Astrocyte of the hippocampus (primary cell): ENCODE measurements around the gene JARID2.

Experiments
- DNase-seq: peaks from one replicate; pipeline ENCODE4 v3.0.0; 2011; ENCODE audit warnings: low read depth, low spot score

The JARID2 gene

DNA sequence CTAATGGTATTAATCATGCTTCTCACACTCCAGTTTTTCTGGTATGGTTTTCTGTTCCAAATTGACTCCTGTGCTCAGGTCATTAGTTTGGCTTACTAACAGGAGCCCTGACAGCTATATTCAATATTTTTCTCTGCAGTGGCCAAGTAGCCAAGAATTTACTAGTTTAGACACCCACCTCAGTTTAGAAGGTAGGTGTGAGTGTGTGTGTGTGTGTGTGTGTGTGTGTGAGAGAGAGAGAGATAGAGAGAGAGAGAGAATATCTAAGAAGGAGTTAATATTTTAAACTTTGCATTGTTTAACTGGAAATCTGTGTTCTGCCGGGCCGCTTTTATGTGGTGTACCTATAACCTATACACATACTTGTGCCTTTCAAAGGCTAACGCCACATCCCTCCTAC is 18.5 kb downstream of the JARID2 start:
- no peak for DNase-seq

DNA sequence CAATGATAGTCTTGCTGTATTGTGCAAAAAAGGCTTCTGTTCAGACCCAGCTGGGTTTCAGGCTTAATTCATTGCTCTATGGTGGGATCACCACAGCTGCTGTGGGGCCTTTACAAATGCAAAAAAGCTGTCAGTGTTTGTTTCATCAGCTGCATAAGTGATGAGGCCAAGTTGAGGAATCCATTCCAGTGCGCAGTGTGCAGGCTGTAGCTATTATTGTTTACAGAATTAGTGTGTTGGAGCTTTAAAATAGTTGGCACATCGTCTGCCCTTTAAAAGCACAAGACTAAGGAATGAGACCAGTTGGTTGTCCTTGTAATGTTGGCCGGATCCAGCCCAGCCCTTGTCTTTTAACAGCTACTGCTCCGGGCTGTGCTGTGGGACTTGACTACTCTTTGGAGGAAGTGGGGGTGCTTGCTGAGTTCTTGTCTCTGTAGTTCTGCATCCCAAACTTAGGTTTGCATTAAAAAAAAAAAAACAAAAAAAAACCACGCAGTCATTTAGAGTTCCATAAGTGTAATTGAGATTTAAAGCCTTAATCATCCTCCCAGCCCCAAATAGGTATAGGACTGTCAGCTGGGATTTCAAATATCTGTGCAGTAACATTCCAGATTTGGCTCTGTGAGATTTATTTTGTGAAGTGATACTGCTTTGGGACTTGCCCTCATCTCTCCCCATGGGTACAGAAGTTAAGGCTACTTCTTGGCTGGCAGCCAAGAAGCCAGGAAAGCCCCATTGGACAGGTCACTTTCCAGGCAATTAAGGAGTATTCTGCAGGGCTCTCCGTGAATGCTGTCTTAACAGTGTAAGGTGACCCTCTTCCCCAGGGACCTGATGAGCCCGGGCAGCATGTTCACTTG is 19.3 kb downstream of the JARID2 start:
- DNase-seq = peak; percentile 88

DNA sequence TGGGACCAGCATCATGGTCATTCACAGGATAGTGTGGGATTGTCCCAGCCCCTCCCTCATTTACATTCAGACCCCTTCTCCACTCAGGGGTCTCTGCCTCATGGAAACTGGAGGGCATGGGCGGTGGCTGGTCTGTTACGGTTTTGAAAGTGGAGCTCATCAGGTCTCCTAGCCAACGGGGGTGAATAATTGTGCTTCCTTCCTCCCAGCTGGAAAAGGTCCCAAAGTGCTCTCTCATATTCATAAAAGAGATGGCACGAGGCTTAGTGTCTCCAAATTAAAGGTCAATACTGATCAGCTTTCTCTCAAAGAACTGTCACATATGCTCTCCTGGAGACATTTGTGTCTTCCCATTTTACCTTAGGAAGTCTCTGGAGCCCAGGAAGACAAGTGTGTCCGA is 19.9 kb downstream of the JARID2 start:
- no peak for DNase-seq

DNA sequence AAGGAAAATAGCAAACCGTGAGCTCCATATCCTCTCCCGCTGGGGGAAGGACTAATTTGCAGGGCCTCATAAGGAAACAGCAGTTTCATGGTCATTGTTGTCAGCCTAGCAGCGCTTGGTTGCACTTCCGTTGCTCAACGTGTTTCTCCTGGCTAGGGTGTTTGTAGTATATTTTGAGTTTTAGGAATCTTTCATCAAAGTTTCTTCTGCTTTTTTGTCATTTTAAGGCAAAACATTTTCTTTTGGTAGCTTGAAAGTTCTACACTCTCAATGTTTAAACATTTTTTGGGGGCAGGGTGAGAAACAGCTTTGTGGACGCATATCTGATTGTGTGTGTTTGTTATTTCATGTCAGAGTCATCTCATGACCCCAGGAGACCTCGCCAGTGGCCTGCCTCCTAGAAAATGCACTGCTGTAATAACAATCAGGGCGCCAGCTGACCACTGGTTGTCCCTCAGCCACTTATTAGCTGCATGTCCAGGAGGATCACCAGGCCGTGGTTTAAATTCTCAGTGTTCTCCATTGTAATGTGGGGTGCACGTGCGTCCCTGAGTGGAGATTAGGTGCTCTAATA is 20.6 kb downstream of the JARID2 start:
- DNase-seq = no peak

DNA sequence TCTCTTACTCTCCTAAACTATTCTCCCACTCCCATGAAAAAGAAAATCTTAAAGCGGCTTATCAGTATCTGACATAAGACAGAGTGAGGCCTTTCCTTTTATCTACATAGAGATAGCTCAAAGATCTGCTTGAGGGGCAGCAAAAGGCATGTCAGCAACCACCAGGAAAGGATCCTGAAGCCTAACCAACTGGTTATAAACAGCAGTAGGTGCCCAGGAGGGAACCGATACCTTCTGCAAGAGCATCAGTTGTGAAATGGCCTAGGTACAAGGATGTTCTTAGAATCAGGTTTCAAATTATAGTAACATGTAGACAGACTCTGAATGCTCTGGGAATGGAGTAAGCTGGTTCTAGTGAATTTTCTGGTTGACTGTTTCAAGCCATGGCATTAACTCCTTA is 21.4 kb downstream of the JARID2 start:
- no peak for DNase-seq

DNA sequence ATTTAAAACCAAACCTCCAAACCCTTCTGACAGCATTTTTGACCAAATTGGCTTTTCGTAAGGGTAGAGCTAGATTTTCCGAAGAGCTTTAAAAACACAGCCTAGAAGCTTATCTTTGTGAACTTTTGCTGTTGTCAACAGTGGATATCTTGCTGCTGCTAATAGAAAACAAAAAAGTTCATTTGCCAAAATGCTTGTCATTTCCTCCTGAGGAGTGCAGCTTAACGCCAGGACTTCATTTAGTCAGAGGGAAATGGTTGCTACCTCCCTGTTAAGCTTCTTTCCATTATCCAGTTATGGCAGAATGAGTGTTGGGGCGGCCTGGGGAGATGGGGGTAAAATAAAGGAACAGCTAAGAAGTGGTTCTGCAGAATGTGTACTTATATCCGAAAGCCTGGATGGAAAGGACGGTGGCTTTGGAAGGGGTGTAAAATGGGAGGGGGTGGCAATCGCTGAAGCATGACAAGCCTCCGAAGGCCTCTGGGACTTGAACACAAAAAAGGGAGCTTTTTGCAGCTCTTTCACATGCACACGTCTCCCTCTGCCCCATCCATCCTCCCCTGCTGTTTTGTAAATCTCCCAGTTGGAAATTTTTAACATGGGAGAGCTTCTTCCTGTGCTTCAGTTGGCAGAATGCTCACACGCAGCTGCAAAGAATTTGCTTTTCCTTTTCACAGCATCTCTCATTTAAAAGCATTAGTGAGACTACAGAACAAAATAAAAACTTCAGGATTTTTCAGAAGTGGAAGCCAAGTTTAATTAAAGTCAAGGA is 22.5 kb downstream of the JARID2 start:
- no peak for DNase-seq

DNA sequence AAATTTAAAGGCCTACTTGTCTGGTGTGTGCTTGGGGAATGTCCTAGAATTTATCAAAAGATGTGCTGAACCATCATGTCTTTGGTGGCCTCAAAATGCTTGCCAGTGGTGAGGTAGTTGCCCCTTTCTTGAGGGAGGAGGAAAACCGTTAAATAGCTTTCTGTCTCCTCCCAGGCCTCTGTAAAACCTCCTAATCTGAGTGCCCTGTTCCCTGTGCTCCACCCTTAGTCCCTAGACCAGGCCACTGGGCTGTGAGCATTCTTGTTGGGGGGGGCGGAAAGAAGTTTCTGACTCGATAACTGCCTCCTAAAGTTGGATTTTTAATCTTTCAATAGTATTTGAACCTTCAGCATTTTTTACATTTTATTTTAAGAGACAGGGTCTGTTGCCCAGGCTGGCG is 23.1 kb downstream of the JARID2 start:
- DNase-seq = no peak

DNA sequence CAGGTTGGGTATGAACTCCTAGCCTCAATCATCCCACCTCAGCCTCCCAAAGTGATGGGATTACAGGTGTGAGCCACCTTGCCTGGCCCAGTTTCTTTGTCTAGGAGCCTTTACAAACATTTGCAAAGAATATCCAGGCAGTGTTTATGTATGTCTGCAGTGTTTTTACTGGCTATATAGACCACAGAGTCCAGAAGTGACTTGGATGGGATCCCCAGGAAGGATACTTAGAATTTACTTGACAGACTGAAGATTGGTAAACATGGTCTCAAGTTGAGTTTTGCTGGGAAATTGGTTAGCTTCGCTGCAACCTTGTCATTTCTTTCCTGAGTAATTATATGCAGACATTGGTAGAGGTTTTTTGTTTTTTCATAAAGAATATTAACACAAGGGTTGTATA is 23.8 kb downstream of the JARID2 start:
- DNase-seq = no peak

DNA sequence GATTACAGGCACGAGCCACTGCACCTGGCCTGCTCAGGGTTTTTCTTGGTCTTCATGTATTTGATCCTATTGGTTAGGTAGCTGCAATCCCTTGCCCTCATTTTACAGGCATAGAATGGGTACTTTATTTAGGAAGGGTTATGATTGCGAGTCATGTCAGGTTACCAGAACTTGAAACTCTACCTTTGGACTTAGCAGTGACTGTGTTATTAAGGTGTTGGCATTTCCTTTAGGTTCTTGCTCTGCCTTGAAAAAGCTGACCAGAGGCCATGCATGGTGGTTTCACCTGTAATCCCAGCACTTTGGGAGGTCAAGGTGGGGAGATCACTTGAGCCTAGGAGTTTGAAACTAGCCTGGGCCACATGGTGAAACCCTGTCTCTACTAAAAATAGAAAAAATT is 24.5 kb downstream of the JARID2 start:
- DNase-seq = no peak

DNA sequence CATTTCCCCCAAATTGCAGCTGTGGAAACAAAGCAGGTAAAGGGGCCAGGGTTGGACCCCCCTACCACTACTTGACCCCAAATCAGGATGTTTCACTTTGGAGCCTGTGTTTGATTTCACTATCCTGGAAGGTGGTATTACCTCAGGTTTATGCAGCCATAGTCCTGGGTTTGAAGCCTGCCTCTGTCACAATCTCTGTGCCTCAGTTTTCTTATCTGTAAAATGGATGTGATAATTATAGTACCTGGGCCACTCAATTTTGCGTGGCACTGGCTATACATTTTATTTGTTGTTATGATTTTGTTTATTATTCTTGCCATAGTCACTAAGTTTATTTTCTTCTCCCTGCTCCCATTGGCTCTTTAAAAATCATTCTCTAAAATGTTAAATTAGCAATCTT is 26.7 kb downstream of the JARID2 start:
- no peak for DNase-seq

DNA sequence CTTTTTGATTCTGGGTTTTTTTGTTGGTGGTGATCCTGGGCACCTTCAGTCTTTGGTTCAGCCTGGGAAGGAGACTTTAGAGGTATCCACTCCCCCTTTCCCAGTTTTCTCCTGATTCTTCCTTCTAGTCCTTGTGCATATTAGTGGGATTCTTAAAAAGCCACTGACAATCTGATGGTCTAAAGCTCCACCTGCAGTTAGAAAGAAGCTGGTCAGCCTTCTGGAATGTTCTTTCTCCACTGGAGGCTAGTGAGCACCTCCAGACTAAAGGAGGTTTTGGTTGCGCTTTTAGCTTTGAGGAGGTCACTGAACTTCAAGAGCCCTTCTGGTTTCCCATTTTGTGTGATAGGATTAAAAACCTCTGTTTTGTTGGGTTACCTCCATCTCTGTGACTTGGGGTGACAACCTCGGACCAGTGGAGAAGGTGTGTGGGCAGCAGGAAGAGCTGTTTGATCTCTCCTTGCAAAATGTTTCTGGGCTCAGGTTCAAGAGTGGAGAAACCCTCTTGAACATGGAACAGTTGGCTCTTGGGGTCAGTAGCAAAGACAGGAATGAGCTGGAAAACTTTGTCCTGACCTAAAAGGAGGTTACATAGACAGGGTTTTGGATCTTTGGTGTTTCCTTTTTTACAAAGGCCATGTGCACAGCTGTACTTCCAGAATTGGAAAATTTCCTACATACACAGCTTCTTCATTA is 29.0 kb downstream of the JARID2 start:
- no peak for DNase-seq

DNA sequence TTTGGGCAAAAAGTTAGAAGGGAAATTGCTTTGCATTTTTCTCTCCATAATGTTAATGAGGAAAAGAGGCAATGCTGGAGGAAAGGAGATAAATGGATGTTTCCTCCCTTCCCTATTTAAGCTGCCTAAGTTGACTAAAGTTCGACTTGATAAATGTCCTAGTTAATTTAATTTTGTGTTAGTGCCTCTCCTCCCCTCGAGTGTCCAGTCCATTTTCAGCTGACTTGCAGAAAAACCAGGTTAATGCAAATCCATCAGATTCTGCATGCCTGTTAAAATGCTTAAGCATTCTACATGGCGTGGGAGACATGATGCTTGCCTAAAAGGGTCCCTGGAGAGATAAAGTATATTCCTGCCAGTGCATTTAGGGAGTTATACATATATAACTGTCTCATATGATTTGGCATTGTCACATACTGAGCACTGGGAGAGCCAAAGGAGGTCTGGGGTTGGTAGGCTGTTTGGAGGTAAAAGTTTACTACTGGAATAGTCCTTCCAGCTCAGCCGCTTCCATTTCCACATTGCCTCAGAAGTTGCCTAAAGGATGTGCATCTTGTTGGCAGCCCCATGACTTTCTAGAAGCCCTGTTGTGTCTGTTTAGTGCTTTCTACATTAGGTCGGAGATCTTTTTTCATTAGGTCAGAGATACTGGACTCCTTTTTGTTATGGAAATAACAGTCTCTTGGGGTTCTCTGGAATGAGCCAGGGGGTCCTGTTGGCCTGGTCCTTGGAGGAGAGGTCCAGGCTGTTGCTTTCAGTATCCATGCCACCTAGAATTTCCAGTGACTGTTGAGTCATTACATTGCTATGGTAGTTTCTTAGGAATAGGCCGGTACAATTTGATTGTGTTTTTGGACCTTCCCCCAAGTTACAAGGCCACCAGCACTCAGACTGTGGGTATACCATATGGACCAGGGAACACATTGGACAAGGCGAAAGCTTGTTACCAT is 30.4 kb downstream of the JARID2 start:
- DNase-seq = no peak

DNA sequence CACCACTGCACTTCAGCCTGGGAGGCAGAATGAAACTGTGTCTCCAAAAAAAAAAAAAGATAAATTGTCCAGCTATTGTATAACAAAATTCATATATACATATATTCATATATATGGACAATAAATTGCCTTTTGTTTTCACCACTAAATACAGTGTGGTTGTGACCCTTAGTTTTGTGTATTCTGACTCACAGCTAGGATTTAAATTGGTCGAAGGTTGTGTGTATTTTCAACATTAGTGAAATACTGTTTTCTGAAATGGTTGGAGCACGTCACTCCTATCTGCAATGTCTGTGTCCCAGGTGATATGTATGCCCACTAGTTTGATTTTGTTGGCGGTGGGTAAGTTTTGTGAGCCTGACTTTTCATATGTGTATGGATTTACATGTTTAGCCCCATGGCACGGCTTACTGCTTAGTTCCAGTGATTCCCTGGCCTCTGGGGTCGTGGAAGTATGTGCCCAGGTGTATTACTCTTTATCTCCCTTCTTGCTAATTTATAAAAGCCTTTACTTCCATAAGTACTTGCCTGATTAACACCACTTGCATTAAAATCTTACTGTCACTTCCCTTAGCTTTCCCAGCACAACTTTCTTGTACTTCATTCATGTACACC is 33.3 kb downstream of the JARID2 start:
- DNase-seq = no peak

DNA sequence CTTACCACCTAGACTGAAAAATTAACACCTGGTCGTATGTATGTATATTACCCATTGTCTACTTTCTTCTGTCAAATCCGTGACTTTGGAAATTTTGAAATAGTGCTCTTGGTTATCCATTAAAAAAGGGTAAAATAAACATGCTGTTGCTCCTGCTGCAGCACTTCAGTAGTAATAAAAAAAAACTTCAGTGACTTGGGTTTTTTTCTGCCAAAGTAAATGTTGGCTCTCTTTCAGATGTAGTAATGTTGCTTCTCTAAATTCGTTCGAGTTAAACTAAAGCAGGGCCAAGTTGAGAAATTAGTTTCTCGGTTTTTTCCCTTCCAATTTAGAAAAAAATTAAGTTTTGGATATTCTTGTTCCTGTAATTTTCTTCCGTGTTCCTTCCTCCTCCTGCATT is 34.2 kb downstream of the JARID2 start:
- peak; percentile 64 for DNase-seq

DNA sequence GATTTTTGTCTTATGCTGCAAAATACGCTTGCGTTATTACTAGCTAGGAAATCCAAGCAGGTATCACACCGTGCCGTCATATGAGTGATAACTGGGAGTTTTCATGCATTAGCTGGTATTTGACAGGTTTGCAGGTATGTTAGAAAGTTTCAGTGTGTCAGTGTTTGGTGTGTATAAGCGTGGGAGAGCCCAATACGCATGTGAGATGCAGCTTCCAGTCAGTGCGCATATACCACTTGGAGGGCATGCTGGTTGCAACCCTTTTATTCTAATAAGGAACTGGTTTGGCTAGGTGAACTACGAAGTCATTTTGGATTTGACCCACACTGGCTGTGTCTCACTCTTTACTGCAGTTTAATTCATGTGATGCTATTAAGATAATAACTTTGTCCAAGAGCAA is 35.1 kb downstream of the JARID2 start:
- no peak for DNase-seq

DNA sequence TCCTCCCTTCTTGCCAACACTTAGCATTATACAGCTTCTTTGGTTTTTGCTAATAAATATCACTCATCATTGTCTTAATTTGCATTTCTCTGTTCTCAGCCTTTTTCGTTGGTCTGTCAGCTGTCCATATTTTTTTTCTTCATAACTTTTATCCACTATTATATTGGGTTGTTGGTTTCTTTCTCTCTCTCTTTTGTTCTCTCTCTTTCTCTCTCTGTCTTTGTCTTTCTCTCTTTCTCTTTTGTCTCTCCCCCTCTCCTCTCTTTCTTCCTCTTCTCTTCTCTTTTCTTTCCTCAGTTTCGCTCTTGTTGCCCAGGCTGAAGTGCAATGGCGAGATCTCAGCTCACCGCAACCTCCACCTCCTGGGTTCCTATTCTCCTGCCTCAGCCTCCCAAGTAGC is 36.5 kb downstream of the JARID2 start:
- DNase-seq = no peak

DNA sequence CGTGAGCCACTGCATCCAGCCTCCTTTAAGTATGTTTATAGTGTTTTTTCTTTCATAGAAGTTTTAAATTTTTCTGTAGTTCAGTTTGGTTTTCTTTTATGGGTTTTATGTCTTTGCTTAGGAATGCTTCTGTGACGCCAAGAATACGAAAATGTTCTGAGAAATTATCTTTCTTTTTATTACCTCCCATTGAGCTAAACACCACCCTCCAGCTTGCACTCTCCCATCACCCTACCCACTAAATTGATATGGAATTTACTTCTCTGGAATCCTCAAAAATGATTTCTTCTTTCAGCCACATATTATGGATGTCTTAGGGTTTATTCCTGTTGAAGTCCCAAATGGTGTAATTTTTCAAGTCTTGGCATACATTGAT is 38.1 kb downstream of the JARID2 start:
- peak; percentile 44 for DNase-seq

DNA sequence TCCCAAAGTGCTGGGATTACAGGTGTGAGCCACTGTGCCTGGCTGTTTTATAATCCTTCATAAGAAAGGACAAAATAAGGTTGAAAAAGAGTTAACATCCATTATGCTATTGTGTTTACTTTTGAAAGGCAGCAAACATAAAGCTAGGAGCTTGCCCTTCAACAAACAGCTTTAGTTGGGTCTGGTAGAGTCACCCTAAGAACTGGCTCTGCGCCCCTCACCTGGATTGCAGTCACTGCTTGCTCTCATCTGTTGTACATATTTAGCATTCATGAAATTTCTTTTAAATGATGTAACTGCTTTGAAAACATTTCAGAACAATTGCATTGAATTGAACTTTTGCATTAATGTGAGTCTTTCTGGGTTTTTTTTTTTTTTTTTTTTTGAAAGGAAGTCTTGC is 38.9 kb downstream of the JARID2 start:
- peak; percentile 72 for DNase-seq

DNA sequence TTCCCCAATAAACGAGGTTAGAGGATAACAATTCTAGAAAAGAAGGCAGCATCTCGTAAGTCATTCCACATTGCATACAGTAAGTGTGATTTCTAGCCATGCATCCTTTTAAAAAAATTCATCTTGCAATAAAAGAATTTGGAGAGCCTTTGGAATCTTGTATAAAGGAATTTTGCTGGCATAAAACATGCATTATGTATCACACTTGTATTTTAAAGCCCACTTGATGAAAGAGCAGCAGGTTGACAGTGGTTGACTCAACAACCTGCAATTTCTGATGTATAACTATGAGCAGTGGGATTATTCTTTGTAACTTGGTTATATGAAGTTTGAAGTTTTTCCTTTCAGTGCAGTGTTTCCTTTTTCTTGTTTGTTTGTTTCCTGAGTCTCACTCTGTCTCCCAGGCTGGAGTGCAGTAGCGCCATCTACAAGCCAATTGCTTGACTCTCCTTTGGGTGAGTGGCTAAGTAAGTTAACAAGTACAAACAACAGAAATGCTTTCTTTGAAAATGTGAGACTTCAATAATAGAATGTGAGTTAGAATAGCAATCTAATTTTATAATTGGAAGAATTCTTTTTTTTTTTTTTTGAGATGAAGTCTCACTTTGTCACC is 39.9 kb downstream of the JARID2 start:
- DNase-seq = no peak
